Measurements from ENCODE around the gene MN1. TPM values are rescaled to one million over a fixed set of nuclear protein-coding genes. Genes with fewer than 3 reads are reported as not detected.

Gene MN1
- total and polyA plus RNA-seq, 2 of the 8 experiments (the other 6 are each of a cell fraction or from before 2014, with no cell fraction given) = 3.1 to 4.9 TPM

DNA sequence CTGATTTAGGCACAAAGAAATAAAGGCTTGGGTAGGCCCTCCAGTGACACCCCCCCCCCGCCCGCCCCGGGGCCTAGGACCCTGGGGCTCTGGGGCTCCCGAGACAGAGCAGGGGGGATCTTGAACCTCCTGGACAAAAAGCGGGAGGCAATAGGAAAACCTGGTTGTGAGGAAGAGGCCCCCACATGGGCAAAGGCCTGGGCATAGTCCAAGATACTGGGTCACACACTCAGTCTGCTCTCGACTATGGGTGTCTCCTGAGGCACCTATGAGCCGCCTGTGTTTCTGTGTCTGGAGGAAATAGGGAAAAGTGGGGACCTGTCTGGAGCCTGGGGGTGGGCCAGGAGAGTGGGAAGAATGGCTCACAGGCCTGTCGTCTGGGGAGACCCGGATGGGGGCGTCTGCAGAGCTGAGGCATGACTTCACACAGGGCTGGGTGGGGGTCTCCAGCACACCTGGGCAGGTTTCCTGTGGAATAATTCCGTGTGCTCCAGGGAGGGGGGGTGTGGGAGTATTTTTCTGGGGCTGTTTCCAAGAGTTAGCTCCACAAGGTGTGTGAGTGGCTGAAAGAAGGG, 2.4 kb upstream of the MN1 start:
- peaks cover 19% of the 10 kb centered on the region for H3K23me2 ChIP-seq (ENCODE audit: low read depth, low read length)
- WGBS, 2 experiments (ENCODE audit: extremely low coverage in 1 of 2, insufficient coverage in 1 of 2, insufficient read length in 1 of 2, insufficient replicate concordance in 2 of 2, low coverage in 1 of 2, low lambda C conversion rate in 2 of 2, missing lambda C conversion rate in 1 of 2) = 33% methylated on average over 8 of the region's 11 CpGs; no CpG with 5 or more reads in 1 of the 2 experiments
- H2BK12ac ChIP-seq (ENCODE audit: low read depth, low read length) = 0 out of 2 replicates have a peak overlapping the region, but pooled peaks have one; percentile 95
- DNase-seq (ENCODE audit: low read depth in 1 of 2, low spot score in 2 of 2) (no peak), FAIRE-seq (no peak)
- no peak overlapping the region; a peak in 2 of 8 replicates for H3K4me3 ChIP-seq (ENCODE audit: extremely low read depth in 1 of 4, insufficient read depth in 2 of 4, low read depth in 3 of 4, low read length in 4 of 4)
- H3K4me1 ChIP-seq (replicated peaks in 1 of 4; ENCODE audit: control insufficient read depth in 3 of 4, insufficient read depth in 4 of 4, low read length in 3 of 4) = peaks cover 0 to 29% (median 24%) of the 10 kb centered on the region in 4 experiments; a peak in 6 of 7 replicates
- no peak overlapping the region; a peak in 2 of 7 replicates for H3K9ac ChIP-seq (replicated peaks in 1 of 4; ENCODE audit: extremely low read depth in 1 of 4, low read depth in 3 of 4, low read length in 3 of 4)
- no peak overlapping the region for H3K23ac ChIP-seq (ENCODE audit: insufficient read length)
- H3K79me2 ChIP-seq (ENCODE audit: control insufficient read depth in 1 of 2, insufficient read depth in 2 of 2, low read length in 2 of 2) = no peaks in the 10 kb centered on the region
- no peaks in the 10 kb centered on the region for H3K9me3 ChIP-seq (ENCODE audit: insufficient read depth in 2 of 2, low read depth in 1 of 2, low read length in 1 of 2)
- CTCF ChIA-PET (ENCODE audit: partially characterized antibody) = interaction anchor here (0.7 to 2.5 kb wide), 19 partner anchors 12 to 608 kb away, joined by 3 to 14 read pairs (median 4); no protein-coding TSS in a partner anchor
- H3K14ac ChIP-seq (ENCODE audit: insufficient read length) = no peak overlapping the region
- no peak overlapping the region for H2AK5ac ChIP-seq (ENCODE audit: low read depth, low read length)
- peak overlapping the region; percentile 63 to 83; a peak in 2 of 4 replicates for H3K4me2 ChIP-seq (ENCODE audit: insufficient read depth in 1 of 2, low read depth in 2 of 2, low read length in 2 of 2)
- peaks cover 0 to 2% of the 10 kb centered on the region in 2 experiments for H4K20me1 ChIP-seq (replicated peaks in 1 of 2; ENCODE audit: control insufficient read depth in 1 of 2, insufficient read depth in 2 of 2, low read length in 2 of 2)
- no peak overlapping the region for H3K4ac ChIP-seq (replicated peaks; ENCODE audit: insufficient read length, low read depth, low read length)
- H3K36me3 ChIP-seq (ENCODE audit: control insufficient read depth in 2 of 4, insufficient read depth in 4 of 4, low read length in 3 of 4) = peaks cover 0 to 8% (median 0%) of the 10 kb centered on the region in 4 experiments; a peak in 1 of 8 replicates
- H2BK120ac ChIP-seq (replicated peaks; ENCODE audit: low read depth, low read length) = peak overlapping the region; percentile 52
- no peak overlapping the region for H3K56ac ChIP-seq (replicated peaks; ENCODE audit: insufficient read length, low read depth, low read length)
- H2BK15ac ChIP-seq (ENCODE audit: low read length) = no peak overlapping the region
- TF ChIP-seq KDM4A (IDR thresholded peaks at IDR 0.05; ENCODE audit: low read depth, low read length, severe bottlenecking) = no peak
- peak; percentile 5 for TF ChIP-seq EZH2 (IDR thresholded peaks at IDR 0.05; ENCODE audit: low read depth, low read length, severe bottlenecking)
- no peaks in the 10 kb centered on the region for H3K79me1 ChIP-seq (ENCODE audit: low read depth, low read length)
- H2BK5ac ChIP-seq (ENCODE audit: low read depth, low read length) = peak overlapping the region; percentile 66; the same call in 1 of the 2 replicates
- peak overlapping the region; percentile 91; the same call in 1 of the 2 replicates for H2BK20ac ChIP-seq (ENCODE audit: low read length)
- H3K18ac ChIP-seq (ENCODE audit: extremely low read depth, low read length) = no peak overlapping the region; the same call in 1 of the 2 replicates
- no peak overlapping the region for H2AFZ ChIP-seq (ENCODE audit: low read length)
- H3K27me3 ChIP-seq (replicated peaks in 1 of 4; ENCODE audit: control insufficient read depth in 3 of 4, extremely low read depth in 1 of 4, insufficient read depth in 3 of 4, low read length in 3 of 4) = peaks cover 31 to 47% (median 44%) of the 10 kb centered on the region in 4 experiments
- H4K91ac ChIP-seq (replicated peaks; ENCODE audit: insufficient read length, low read length) = peak overlapping the region; percentile 58
- POLR2A ChIA-PET (ENCODE audit: partially characterized antibody) = interaction anchor here (0.6 kb wide), 2 partner anchors 111 to 390 kb away, joined by 3 read pairs; no protein-coding TSS in a partner anchor
- H4K5ac ChIP-seq (ENCODE audit: insufficient read length, low read depth, low read length) = no peak overlapping the region
- H4K8ac ChIP-seq (ENCODE audit: extremely low read depth, insufficient read depth, low read length) = no peak overlapping the region; the same call in 1 of the 2 replicates
- H3K27ac ChIP-seq (ENCODE audit: low read depth, low read length) = no peak overlapping the region
